Superior temporal gyrus (tissue), 1 donor: ENCODE data around the gene ICE2.
"Not testable (repeated sequence)": the region's sequence is repeated elsewhere in the genome, so short reads cannot be mapped to it uniquely, and the experiment has no call there.

Experiments used
- DNase-seq: peaks from one replicate; pipeline ENCODE4 v3.0.0-alpha.2; 2016; ENCODE audit errors: extremely low spot score

ICE2 gene

DNA sequence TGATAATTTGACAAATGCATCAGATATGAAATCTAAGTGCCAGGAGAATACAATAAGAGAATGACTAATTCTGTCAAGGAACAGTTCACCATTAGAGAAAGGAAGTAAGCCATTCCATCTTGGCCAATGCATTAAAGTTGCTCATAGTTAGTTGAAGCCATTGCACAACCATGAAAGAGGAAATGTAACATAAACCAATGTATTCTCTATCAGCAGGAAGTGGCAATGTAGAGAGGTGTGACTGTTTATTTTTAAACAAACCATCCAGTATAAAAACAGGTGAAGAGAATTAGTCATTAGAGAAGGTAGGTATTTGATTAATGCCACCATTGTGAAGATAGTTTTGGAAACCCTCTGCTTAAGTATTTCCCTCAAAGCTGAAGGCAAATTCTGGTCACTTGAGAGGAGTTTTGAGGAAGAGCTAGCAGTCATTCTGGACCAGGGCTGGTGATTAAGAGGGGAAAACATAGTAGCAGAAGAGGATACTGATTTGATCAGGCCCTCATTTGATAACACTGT, 70.4 kb downstream of the ICE2 start:
- DNase-seq: no peak

- no peak for DNase-seq
Measured at GRCh38 chr15:60407415-60407805, 71.5 kb downstream of the ICE2 start.

GRCh38 chr15:60406513-60407414, 72.2 kb downstream of the ICE2 start:
- DNase-seq: no peak

DNA sequence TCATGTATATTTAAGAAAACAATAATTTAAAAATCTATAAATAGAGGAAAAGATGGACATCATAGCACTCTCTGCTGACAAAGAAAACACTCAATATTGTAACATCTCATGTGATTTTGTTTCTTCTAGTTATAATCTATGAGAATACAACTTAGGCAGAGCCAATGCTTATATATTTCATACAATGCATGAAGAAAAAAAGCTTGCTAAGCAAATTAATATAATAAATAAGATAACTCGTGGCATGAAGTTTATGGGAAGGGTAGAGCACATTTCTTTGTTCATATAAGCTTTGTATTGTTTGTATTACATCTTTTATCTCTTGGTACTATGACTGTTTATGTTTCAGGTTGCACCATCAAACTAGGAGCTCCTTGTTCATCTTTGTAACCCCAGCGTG, 73.5 kb downstream of the ICE2 start:
- DNase-seq: no peak

DNA sequence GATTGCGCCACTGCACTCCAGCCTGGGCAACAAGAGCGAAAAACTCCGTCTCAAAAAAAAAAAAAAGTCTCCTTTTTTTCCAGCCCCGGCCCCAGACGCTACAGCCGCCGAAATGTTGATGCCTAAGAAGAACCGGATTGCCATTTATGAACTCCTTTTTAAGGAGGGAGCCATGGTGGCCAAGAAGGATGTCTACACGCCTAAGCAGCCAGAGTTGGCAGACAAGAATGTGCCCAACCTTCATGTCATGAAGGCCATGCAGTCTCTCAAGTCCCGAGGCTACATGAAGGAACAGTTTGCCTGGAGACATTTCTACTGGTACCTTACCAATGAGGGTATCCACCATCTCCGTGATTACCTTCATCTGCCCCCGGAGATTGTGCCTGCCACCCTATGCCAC, 74.6 kb downstream of the ICE2 start:
- not testable (repeated sequence) for DNase-seq

DNA sequence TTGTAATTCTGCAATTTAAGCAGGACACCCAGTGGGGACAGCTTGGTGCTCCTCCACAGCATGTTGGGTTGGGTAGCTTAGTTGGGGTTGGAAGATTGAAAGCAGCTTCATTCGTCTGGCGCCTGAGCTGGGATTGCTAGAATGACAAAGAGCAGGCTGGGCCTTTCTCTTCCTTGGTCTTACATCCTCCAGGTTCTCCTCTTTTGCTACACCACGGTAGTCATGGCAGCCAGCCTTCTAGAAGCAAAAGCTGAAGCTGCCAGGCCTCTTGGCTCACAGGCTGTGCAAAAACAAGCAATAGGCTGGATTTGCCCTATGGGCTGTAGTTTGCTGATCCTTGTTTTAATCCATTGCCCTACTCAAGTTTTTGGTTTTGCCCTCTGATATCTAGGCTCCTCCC, 78.0 kb downstream of the ICE2 start:
- no peak for DNase-seq

GRCh38 chr15:60399931-60400330, 79.0 kb downstream of the ICE2 start:
- no peak for DNase-seq

- no peak for DNase-seq
Measured at GRCh38 chr15:60399246-60399915, 79.6 kb downstream of the ICE2 start.

DNA sequence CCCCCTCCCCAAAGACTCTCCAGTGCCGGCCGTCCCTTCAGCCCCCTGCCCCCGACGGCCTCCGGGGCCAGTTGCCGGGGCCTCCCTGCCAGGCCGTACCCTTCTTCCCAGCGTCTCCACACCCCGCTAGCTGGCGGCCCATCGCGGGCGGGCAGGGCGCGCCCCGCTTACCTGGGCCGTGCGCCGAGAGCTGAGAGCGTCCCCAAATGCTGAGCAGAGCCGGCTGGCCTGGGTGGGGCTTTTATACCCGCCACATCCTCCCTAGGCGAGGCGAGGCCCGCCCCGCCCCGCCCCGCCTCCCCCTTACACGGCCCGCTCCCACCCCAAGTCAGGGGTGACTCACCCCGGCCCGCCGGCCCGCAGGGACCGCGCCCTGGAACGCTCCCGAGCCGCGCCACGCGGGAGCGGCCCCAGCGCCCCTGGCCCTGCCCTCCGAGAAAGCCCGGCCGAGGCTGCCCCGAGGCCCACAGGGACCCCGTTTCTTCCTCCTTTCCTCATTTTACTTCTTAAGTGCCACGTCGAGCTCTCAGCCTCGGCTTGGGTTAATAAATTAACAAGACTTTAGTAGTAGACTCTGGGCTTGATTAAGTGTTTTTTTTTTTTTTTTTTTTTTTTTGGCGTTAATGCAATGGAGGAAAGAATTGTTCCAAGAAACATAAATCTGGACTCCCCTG, 81.0 kb downstream of the ICE2 start, which contains the start of gene ANXA2:
ANXA2 (minus strand) TSS at position 215 of the 674 bp plus-strand sequence. CDS start 11,911 bp downstream, outside the sequence.
- DNase-seq: no peak

DNA sequence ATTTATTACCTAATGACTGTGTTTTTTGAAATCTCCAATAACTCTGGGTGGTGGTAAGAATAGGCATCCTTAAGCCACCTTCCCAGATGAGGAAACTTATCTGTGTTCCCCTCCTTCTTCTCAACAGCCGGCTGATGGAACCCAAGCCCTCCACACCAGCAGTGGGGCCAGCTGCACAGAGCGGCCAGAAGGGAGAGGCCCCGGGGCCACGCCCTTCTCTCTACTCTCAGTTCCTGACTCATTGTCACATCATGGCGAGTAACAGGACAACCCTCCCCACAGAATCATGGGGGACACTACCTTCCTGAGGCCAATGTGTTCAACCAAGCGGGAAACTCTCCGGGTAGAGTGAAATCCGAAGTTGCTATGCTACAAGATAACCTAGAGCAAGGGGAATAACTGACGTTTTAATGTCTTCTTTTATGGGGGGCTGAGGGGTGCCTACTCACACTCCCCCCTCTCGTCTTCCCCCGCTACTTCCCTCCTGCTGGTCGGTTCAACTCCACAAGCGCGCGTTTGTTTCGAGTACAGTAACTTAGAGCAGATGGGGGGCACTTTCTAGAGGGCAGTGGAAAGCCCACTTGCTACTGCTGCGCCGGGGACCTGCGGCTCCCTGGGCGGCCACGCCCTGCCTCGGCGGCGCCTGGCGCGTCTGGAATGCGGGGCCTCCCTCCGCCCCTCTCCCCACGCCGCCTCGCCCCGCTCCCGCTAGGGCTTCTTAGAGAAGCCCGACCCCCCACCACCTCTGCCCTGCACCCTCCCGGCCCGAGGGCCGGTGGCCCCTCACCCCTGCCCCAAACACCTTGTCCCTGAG, 81.8 kb downstream of the ICE2 start:
- no peak for DNase-seq

- DNase-seq: no peak
Measured at GRCh38 chr15:60396560-60396957, 82.4 kb downstream of the ICE2 start.

DNA sequence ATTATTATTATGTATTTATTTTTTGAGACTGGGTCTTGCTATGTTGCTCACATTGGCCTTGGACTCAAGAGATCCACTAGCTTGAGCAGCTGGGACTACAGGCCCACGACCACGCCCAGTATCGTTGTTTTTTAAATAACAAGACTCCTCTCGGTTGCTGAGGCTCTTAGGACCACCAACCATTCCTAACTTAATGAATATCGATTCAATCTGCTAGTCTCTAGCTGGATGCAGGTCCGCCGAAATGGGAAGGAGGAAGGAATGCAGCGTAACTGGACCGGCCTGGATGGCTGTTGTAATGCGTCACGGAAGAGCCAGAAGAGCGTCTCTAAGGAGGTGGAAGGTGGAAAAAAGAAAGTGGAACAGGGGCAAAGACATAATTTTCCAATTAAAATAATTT, 82.8 kb downstream of the ICE2 start:
- DNase-seq: no peak

- DNase-seq: no peak
Measured at GRCh38 chr15:60395276-60396011, 83.5 kb downstream of the ICE2 start.

- no peak for DNase-seq
Measured at GRCh38 chr15:60394689-60395097, 84.2 kb downstream of the ICE2 start.

GRCh38 chr15:60392986-60393790, 85.8 kb downstream of the ICE2 start:
- no peak for DNase-seq

DNA sequence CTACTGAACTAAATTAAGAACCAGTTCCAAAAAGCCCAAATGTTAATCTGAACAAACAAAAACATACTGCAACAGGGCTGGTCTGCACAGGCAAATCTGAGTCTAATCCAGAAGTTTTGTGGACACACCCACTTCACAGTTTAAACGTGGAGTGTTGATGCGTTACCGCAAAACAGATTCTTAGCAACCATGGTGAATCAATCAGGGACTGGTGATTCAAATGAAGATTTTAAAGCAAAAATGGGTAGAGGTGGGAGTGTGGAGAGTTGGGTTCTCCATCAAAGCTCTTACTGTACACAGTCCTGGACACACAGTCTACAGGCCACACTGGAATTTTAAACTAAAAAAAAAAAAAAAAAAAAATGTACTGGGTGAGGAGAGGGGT, 86.3 kb downstream of the ICE2 start:
- no peak for DNase-seq

- DNase-seq: no peak
Measured at GRCh38 chr15:60391722-60392315, 87.1 kb downstream of the ICE2 start.

DNA sequence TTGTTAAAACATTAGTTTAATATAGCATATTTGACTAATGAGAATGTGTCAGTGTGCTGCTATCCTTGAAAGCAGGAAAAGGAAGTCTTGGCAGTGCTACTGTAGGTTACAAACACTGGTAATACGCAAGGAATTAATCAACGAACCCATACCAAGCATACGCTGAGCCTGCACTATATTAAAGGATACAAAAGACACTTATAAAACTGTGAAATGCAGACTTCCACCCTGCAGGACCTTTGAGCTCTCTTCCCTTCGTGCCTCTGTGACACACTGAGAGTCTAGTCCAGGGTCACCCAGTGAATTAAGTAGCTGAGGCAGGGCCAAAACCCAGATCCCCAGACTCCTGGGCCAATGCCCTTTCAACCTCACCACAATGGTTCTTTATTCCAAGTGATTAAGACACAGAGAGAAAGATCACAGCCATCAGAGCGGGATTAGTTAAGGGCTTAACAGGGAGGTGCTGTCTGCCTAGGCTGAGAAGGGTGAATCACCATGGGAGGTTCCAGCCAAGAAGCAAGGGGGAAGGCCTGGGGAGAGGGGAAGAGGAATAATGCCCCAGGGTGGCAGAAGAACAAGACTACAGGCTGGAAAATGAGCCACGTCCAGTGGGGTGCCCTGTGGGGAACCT, 88.0 kb downstream of the ICE2 start:
- no peak for DNase-seq

DNA sequence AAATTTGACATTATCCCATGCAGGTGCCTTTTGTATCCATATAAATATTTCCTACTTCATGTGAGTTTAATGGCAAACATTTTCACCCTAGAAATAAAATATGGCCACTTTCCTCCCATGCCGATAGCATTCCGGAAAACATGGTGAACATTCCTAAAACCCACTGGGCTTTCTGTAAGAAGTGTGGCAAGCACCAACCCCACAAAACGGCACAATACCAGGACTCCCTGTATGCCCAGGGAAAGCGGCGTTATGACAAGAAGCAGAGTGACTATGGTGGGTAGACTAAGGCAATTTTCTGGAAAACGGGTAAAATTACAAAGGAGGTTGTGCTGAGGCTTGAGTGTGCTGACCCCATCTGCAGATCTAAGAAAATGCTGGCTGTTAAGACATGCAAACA, 88.7 kb downstream of the ICE2 start:
- no peak for DNase-seq
